Loucy (cell line): ENCODE results near the gene PCBD1.

ENCODE experiments used
- H2AFZ ChIP-seq: fragments of 200-600 bp; sonication (generic); 2 replicates; pipeline ENCODE4 v1.6.0; 2016; ENCODE audit warnings: antibody characterized with exemption, mild to moderate bottlenecking, low read length, moderate library complexity
- H3F3A ChIP-seq: fragments of 200-600 bp; 2 replicates; pipeline ENCODE4 v1.6.0; 2016; ENCODE audit warnings: antibody characterized with exemption, low read depth, mild to moderate bottlenecking
- H3K27me3 ChIP-seq: fragments of 200-600 bp; sonication (generic); 2 replicates; pipeline ENCODE4 v1.6.1; 2014; ENCODE audit warnings: low read length, mild to moderate bottlenecking; ENCODE audit not compliant: insufficient read depth, poor library complexity, severe bottlenecking
- H3K36me3 ChIP-seq: fragments of 200-600 bp; sonication (generic); 2 replicates; pipeline ENCODE4 v1.6.1; 2016; ENCODE audit warnings: low read length; ENCODE audit not compliant: insufficient read depth
- H3K4me1 ChIP-seq: fragments of 200-600 bp; sonication (generic); 2 replicates; pipeline ENCODE4 v1.5.1; 2014; ENCODE audit warnings: low read length, mild to moderate bottlenecking; ENCODE audit not compliant: insufficient read depth, poor library complexity, severe bottlenecking
- H3K4me2 ChIP-seq: fragments of 200-600 bp; sonication (generic); 2 replicates; pipeline ENCODE4 v1.6.0; 2014; ENCODE audit warnings: antibody characterized with exemption, low read length, low read depth, mild to moderate bottlenecking; ENCODE audit not compliant: poor library complexity, severe bottlenecking
- H3K4me3 ChIP-seq: fragments of 200-600 bp; sonication (generic); 2 replicates; pipeline ENCODE4 v1.5.1; 2014; ENCODE audit warnings: low read length, mild to moderate bottlenecking, mixed read lengths; ENCODE audit not compliant: poor library complexity, severe bottlenecking
- H3K79me2 ChIP-seq: fragments of 200-600 bp; sonication (generic); 2 replicates; pipeline ENCODE4 v1.6.1; 2014; ENCODE audit warnings: low read length; ENCODE audit not compliant: insufficient read depth
- H3K9ac ChIP-seq: fragments of 200-600 bp; sonication (generic); 2 replicates; pipeline ENCODE4 v1.6.0; 2014; ENCODE audit warnings: mild to moderate bottlenecking, low read depth, low read length, moderate library complexity; ENCODE audit not compliant: poor library complexity, severe bottlenecking
- H3K9me2 ChIP-seq: fragments of 200-600 bp; sonication (generic); replicated peaks from 2 replicates; pipeline ENCODE4 v1.6.1; 2016; ENCODE audit warnings: low read depth, low read length, mixed read lengths
- H3K9me3 ChIP-seq: fragments of 200-600 bp; sonication (generic); 2 replicates; pipeline ENCODE4 v1.6.1; 2014; ENCODE audit warnings: mild to moderate bottlenecking, antibody characterized with exemption, low read length, low read depth; ENCODE audit not compliant: insufficient read depth
- H4K20me1 ChIP-seq: fragments of 200-600 bp; sonication (generic); 2 replicates; pipeline ENCODE4 v1.6.0; 2014; ENCODE audit warnings: antibody characterized with exemption, low read length, mild to moderate bottlenecking; ENCODE audit not compliant: insufficient read depth, poor library complexity, severe bottlenecking
- CTCF ChIP-seq: fragments of 200-600 bp; sonication (generic); conservative IDR thresholded peaks from 2 replicates; pipeline ENCODE4 v1.5.1; 2014; ENCODE audit warnings: mild to moderate bottlenecking, antibody characterized with exemption, low read length
- EZH2phosphoT487 ChIP-seq: fragments of 200-600 bp; IDR thresholded peaks from 2 replicates; pipeline ENCODE4 v1.6.1; 2018; ENCODE audit warnings: antibody characterized with exemption, mild to moderate bottlenecking, moderate library complexity, borderline replicate concordance

PCBD1 gene

GRCh38 chr10:70845256-70845655 is 43.1 kb downstream of the PCBD1 start:
- no peak overlapping the region for H2AFZ ChIP-seq
- no peaks in the 10 kb centered on the region for H3K9me2 ChIP-seq
- no peak overlapping the region for H3K9ac ChIP-seq
- no peaks in the 10 kb centered on the region for H3K27me3 ChIP-seq
- H3K36me3 ChIP-seq, result peaks cover 14% of the 10 kb centered on the region; the same call in 1 of the 2 replicates
- H4K20me1 ChIP-seq, result no peaks in the 10 kb centered on the region
- peaks cover 19% of the 10 kb centered on the region for H3K4me1 ChIP-seq
- H3K79me2 ChIP-seq, result 0 out of 2 replicates have a peak, but pooled peaks cover 5% of the 10 kb centered on the region
- H3K4me2 ChIP-seq, result no peak overlapping the region
- no peaks in the 10 kb centered on the region for H3F3A ChIP-seq
- TF ChIP-seq CTCF, result no peak
- TF ChIP-seq EZH2phosphoT487, result no peak
- H3K4me3 ChIP-seq, result no peak overlapping the region
- H3K9me3 ChIP-seq, result no peaks in the 10 kb centered on the region

- 0 out of 2 replicates have a peak, but pooled peaks cover 5% of the 10 kb centered on the region for H3K79me2 ChIP-seq
- H3K4me2 ChIP-seq, result no peak overlapping the region
- H3K4me3 ChIP-seq, result no peak overlapping the region
- TF ChIP-seq EZH2phosphoT487 (no peak), CTCF (no peak)
- H3K9me2 ChIP-seq, result no peaks in the 10 kb centered on the region
- no peaks in the 10 kb centered on the region for H4K20me1 ChIP-seq
- H3K36me3 ChIP-seq, result peaks cover 13% of the 10 kb centered on the region; the same call in 1 of the 2 replicates
- H3F3A ChIP-seq, result no peaks in the 10 kb centered on the region
- no peaks in the 10 kb centered on the region for H3K27me3 ChIP-seq
- peaks cover 19% of the 10 kb centered on the region for H3K4me1 ChIP-seq
- no peak overlapping the region for H3K9ac ChIP-seq
- H3K9me3 ChIP-seq, result no peaks in the 10 kb centered on the region
- H2AFZ ChIP-seq, result no peak overlapping the region
Observed at GRCh38 chr10:70843776-70844489, 44.4 kb downstream of the PCBD1 start.

GRCh38 chr10:70843333-70843732 is 45.0 kb downstream of the PCBD1 start:
- Histone ChIP-seq H3K27me3 (no peaks in the 10 kb centered on the region), H3K4me2 (no peak overlapping the region), H2AFZ (no peak overlapping the region), H3F3A (no peaks in the 10 kb centered on the region), H3K9me2 (no peaks in the 10 kb centered on the region), H3K4me1 (peaks cover 19% of the 10 kb centered on the region), H3K79me2 (0 out of 2 replicates have a peak, but pooled peaks cover 5% of the 10 kb centered on the region), H3K36me3 (peaks cover 13% of the 10 kb centered on the region; the same call in 1 of the 2 replicates), H3K9ac (no peak overlapping the region), H3K4me3 (no peak overlapping the region), H4K20me1 (no peaks in the 10 kb centered on the region), H3K9me3 (no peaks in the 10 kb centered on the region)
- TF ChIP-seq CTCF (no peak), EZH2phosphoT487 (no peak)
